Stimulated activated CD8-positive, alpha-beta memory T cell treated with anti-CD3 and anti-CD28 coated beads, Interleukin-4, amount 100 ng/mL, for 4 hours (primary cell): ENCODE data around the gene GPN3.
"Not testable (repeated sequence)": the region's sequence is repeated elsewhere in the genome, so short reads cannot be mapped to it uniquely, and the experiment has no call there.

Experiments used
- DNase-seq, 2 donors: peaks; one replicate each; pipeline ENCODE4 v3.0.0-alpha.2; 2020; ENCODE audit warnings: low read depth in 2 of 2, low spot score in 1 of 2

The GPN3 gene

GRCh38 chr12:110468214-110469048 lies at the start of gene GPN3, which contains the start of gene FAM216A:
Gene GPN3 (minus strand): TSS chr12:110468257. CDS start chr12:110468203, 54 bp downstream.
Gene FAM216A (plus strand): TSS chr12:110468845. CDS start chr12:110468876, 31 bp downstream.
- DNase-seq, result peak; percentile 91

- no peak for DNase-seq
Observed at GRCh38 chr12:110516995-110517394, 48.9 kb upstream of the GPN3 start.

GRCh38 chr12:110514363-110514762 lies 46.3 kb upstream of the GPN3 start:
- no peak for DNase-seq

DNA sequence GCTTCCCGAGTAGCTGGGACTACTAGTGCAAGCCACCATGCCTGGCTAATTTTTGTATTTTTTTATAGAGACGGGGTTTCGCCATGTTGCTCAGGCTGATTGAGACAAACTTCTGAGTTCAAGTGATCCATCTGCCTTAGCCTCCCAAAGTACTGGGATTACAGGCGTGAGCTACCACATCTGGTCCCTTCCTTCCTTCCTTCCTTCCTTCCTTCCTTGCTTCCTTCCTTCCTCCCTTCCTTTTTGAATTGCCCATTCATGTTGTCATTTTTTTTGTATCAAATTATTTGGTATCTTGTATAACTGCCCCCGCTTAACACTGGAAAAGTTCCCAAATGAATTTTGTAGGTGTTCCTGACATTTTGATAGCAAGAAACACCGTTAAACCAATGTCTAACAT lies 45.8 kb upstream of the GPN3 start:
- no peak for DNase-seq

DNA sequence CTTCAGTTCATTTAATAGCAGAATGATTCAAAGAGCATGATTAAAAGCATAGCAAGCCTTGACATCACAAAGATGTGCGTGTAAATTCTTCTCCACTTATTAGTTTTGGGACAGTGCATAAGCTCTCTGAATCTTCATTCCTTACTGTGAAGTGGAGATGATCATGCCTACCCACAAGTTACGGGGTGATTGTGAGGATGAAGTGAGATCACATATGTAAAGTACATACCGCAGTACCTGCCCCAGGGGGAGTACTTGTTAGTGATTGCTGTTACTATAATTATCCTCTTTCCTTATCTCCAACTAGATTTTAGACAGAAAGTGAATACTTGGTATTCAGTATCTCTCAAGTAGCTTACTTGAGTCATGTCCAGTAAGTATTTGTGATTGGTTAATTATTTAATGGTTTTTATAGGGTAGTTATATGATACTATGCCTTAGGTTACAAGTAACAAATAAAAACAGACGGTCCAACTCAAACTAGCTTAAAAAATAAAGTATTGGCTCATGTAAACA lies 40.1 kb upstream of the GPN3 start:
- no peak for DNase-seq

DNA sequence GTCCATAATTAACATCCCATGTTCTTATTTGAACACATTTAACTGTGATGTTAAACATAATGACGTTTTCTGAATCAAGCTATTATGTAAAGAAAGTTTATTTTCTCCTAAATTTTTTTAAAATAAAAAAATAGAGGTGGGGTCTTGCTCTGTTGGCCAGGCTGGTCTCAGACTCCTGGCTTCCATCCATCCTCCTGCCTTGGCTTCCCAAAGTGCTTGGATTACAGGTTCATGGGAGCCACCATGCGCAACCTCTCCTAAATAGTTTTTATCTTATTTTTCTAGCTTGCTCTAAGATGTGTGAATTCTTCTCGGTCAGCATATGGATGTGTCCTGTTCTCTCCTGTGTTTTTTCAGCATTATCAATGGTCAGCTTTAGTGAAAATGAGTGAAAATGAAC lies 37.3 kb upstream of the GPN3 start:
- DNase-seq, result no peak

DNA sequence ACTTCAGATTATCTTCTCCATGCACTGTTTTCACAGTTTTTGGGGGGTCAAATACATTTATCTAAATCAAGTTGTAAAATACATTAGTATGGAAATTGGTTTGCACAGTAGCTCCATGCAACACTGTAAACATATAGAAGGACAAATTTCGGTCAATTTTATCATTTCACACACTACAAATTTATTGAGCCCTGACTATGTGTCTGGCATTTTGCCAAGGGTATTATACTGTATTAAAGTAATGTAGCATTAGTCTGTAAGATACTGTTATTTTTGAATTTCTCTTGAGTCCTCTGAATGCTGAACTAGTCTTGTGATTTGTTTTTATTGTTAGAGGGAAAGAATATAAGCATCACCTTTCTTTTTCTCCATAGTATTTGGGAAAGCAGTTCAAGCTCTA lies 35.4 kb upstream of the GPN3 start:
- no peak for DNase-seq

- peak; percentile 97 to 98 for DNase-seq
Observed at GRCh38 chr12:110501752-110502738, 34.0 kb upstream of the GPN3 start, which contains the start of the genes RAD9B and VPS29. Gene RAD9B (plus strand): TSS chr12:110502331. CDS start chr12:110502338, 7 bp downstream. Gene VPS29 (minus strand): TSS chr12:110502111. CDS start chr12:110502051, 60 bp downstream.

GRCh38 chr12:110501399-110501751 lies 33.3 kb upstream of the GPN3 start:
- DNase-seq, result no peak

- no peak for DNase-seq
Observed at GRCh38 chr12:110498984-110499706, 31.1 kb upstream of the GPN3 start.

DNA sequence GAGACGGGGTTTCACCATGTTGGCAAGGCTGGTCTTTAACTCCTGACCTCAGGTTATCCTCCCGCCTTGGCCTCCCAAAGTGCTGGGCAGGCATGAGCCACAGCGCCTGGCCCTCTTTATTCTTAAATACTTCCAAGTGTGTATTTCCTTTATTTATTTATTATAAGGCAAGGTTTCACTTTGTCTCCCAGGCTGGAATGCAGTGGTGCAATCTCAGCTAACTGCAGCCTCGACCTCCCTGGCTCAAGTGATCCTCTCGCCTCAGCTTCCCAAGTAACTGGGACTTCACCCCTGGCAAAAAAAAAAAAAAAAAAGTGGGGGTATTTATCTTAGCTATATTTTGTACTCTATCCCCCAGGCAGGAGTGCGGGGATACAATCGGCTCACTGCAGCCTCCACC lies 7.4 kb upstream of the GPN3 start:
- DNase-seq, result no peak

DNA sequence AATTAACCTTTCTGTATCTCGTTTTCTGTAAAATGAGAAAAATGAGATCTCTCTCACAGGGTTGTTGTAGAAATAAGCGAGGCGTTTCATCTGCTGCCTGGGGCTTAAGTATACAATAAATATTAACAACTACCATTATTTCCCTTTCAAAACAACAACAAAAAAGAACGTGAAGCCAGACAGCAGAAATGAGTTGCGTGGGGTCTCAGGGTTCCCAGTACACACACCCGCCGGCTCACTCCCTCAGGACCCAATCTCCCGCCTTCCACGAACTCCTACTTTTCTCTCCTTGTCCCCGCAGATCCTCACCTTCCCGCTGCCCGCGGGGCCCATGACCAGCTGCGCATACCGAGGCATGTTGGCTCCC lies 227 bp downstream of the GPN3 start:
- DNase-seq, result no peak

DNA sequence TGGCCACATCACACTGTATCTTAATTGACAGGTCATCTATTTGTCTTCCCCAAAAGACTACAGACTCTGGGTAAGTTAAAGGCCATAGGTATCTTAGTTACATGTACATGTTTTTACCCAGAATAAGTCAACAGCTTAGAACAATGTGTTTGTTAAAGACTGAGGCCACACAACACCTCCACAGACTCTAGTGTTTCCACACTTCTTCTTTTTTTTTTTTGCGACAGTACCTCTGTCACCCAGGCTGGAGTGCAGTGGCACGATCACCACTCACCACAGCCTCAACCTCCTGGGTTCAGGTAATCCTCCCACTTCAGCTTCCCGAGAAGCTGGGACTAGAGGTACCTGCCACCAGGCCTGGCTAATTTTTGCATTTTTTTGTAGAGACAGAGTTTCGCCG lies 1.3 kb downstream of the GPN3 start:
- no peak for DNase-seq

DNA sequence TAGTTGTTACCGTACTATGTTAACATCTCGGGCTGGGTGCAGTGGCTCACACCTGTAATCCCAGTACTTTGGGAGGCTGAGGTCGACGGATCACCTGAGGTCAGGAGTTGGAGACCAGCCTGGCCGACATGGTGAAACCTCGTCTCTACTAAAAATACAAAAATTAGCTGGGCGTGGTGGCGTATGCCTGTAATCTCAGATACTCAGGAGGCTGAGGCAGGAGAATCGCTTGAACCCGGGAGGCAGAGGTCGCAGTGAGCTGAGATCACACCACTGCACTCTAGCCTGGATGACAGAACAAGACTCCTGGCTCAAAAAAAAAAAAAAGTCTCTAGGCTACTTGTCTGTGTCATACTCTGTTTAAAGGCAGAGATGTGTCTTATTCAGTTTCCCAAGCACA lies 2.3 kb downstream of the GPN3 start:
- DNase-seq, result not testable (repeated sequence)

GRCh38 chr12:110465024-110465423 lies 3.0 kb downstream of the GPN3 start:
- DNase-seq, result no peak

DNA sequence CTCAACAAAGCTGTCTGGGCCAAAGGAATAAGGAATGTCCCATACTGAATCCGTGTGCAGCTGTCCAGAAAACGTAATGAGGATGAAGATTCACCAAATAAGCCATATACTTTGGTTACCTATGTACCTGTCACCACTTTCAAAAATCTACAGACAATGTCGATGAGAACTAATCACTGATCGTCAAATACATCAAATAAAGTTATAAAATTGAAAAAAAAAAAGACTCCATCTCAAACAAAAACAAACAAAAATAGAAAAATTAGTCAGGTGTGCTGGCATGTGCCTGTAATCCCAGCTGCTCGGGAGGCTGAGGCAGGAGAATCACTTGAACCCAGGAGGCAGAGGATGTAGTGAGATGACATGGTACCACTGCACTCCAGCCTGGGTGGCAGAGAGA lies 6.9 kb downstream of the GPN3 start:
- not testable (repeated sequence) for DNase-seq

DNA sequence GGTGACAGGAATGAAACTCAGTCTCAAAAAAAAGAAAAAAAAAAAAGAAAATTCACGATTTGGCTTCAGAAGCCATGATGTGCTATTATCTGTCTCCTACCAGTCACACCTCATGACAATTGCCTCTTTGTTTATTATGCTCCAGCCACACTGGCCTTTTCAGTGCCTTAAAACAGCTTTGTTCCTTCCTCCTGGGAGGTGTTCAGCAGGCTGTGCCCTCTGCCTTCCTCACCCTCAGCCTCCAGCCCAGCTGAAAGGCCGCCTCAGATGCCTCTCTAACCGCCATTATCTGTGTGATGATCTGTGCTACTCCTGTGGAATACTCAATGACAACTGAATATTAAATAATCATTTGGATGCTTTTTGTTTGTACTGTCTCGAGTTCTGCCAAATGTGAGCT lies 9.3 kb downstream of the GPN3 start:
- DNase-seq, result no peak

GRCh38 chr12:110453569-110454296 lies 14.3 kb downstream of the GPN3 start:
- no peak for DNase-seq

DNA sequence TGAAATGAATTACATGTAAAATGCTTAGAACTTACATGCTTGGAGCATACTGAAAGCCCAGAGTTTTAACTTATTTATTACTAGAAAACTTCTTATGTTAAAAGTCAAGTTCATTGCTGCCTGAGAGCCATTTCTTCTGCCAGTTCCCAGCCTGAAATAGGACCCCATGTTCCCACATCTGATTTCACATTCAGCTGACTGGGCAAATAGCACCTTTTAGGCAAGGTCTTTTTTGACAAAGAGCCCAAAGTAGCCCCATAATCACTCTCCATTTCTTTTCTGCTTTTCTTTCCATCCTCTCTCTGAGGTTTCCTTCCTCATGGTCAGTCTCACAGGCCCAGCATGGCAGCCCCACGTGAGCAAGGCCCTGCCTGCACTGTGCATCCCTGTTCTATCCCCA lies 16.8 kb downstream of the GPN3 start:
- no peak for DNase-seq

GRCh38 chr12:110449799-110450497 lies 18.1 kb downstream of the GPN3 start, which contains the start of gene ARPC3:
Gene ARPC3 (minus strand): TSS chr12:110450337. CDS start chr12:110450260, 77 bp downstream.
- peak; percentile 82 to 89 for DNase-seq
